Spleen (tissue), 11 donors: ENCODE data around the gene PALS1. TPM values are rescaled to one million over a fixed set of nuclear protein-coding genes. Genes with fewer than 3 reads are reported as not detected.

Experiments
- DNase-seq: peaks from one replicate; pipeline ENCODE4 v3.0.0-alpha.2; 2020
- H3K27ac ChIP-seq, 8 donors: fragments of 200-600 bp; sonication (generic) in 7 of 8; 1 replicate in 4 of 8; 2 replicates in 4 of 8; pipeline versions ENCODE4 v1.5.0 to v1.8.0; 2016 to 2021; ENCODE audit warnings: inconsistent platforms in 4 of 8, mild to moderate bottlenecking in 4 of 8, moderate library complexity in 1 of 8
- H3K27me3 ChIP-seq, 7 donors: fragments of 200-600 bp; sonication (generic) in 6 of 7; replicated peaks in 1 of 7; 1 replicate in 4 of 7; 2 replicates in 3 of 7; pipeline versions ENCODE4 v1.5.0 to v1.8.0; 2016 to 2021; ENCODE audit warnings: inconsistent platforms in 3 of 7, mild to moderate bottlenecking in 1 of 7
- H3K36me3 ChIP-seq, 6 donors: fragments of 200-600 bp; sonication (generic) in 5 of 6; 1 replicate in 4 of 6; 2 replicates in 2 of 6; pipeline versions ENCODE4 v1.5.0 to v1.8.0; 2016 to 2021; ENCODE audit warnings: inconsistent platforms in 2 of 6
- H3K4me1 ChIP-seq, 6 donors: fragments of 200-600 bp; sonication (generic) in 5 of 6; 1 replicate in 3 of 6; 2 replicates in 3 of 6; pipeline versions ENCODE4 v1.5.0 to v1.8.0; 2016 to 2021; ENCODE audit warnings: inconsistent platforms in 3 of 6
- H3K4me3 ChIP-seq, 8 donors: fragments of 200-600 bp; sonication (generic) in 7 of 8; 1 replicate in 4 of 8; 2 replicates in 4 of 8; pipeline versions ENCODE4 v1.5.0 to v1.8.0; 2016 to 2021; ENCODE audit warnings: inconsistent platforms in 4 of 8, mild to moderate bottlenecking in 4 of 8, moderate library complexity in 2 of 8
- H3K9me3 ChIP-seq, 8 donors: fragments of 200-600 bp; sonication (generic) in 7 of 8; 1 replicate in 4 of 8; 2 replicates in 4 of 8; pipeline versions ENCODE4 v1.5.0 to v1.8.0; 2016 to 2021; ENCODE audit warnings: inconsistent platforms in 4 of 8
- CTCF ChIP-seq, 11 experiments: fragments of 200-600 bp in 7 of 11; fragments of 450-650 bp in 4 of 11; sonication (generic) in 4 of 11; IDR thresholded peaks in 8 of 11; conservative IDR thresholded peaks in 3 of 11; 1 replicate in 7 of 11; 2 replicates in 4 of 11; pipeline versions ENCODE4 v1.4.0 to v1.8.0; 2016 to 2021; ENCODE audit warnings: antibody characterized with exemption in 11 of 11, inconsistent platforms in 4 of 11, mild to moderate bottlenecking in 1 of 11
- POLR2A ChIP-seq, 3 donors: fragments of 450-650 bp; IDR thresholded peaks; one replicate each; pipeline ENCODE4 v1.5.1; 2017; ENCODE audit warnings: antibody characterized with exemption in 3 of 3, mild to moderate bottlenecking in 1 of 3
- POLR2AphosphoS5 ChIP-seq, 3 donors: sonication (generic); formaldehyde crosslinking; IDR thresholded peaks; one replicate each; pipeline ENCODE4 v1.5.1; 2017; ENCODE audit warnings: antibody characterized with exemption in 3 of 3
- WGBS, 5 donors: extraction: QIAGEN DNeasy Blood & Tissue Kit in 3 of 5; methylation state at CpG; one replicate each; pipeline versions ENCODE4 v1.1.5 to v1.1.7; 2013 to 2018; 5-methylcytosine and 5-hydroxymethylcytosine counted together
- intact Hi-C: fragments of 100-400 bp; cut with DNase I; formaldehyde crosslinking; loops from one replicate; pipeline ENCODE4 v1.15.0; 2023; ENCODE audit warnings: low total_unique reads
- polyA plus RNA-seq, 3 donors: library from polyadenylated mRNA; stranded (reverse); fragments of 200-250 nt; gene quantifications; one replicate each; pipeline ENCODE4 v1.2.1, GENCODE V29; 2013
- total RNA-seq, 7 donors: library from RNA; depleted of rRNA in 3 of 7; stranded (reverse); fragments of >200 nt in 3 of 7; fragmentation: NEBNext Ultra II Directional in 4 of 7; extraction: Animal tissue kit (Norgen Biotek cat#: 25700) in 4 of 7; gene quantifications; one replicate each; pipeline versions ENCODE4 v1.1.0 to v1.2.1, GENCODE V29; 2016 to 2021
- donor health status: healthy with polysubstance abuse.
- donor health status: DM: no; HTN: no; CAD: no; lungs with moderate emphysema.
- donor health status: DM: no; HTN: no; CAD: no.
- donor health status: Bipolar disorder and iron deficiency.
- donor health status: healthy.
- donor health status: DM: no; HTN: no; CAD: no.
- donor health status: DM: yes; HTN: yes; CAD: no.

PALS1 gene
- total and polyA plus RNA-seq, 10 donors, result 2.0 to 26.8 (median 16.1) TPM

- no peak for DNase-seq
- no peak overlapping the region for H3K4me3 ChIP-seq
- 77 to 89% (median 82%) methylated on average over 2 of the region's 2 CpGs for WGBS, 5 donors
- H3K9me3 ChIP-seq, result no peaks in the 10 kb centered on the region
- TF ChIP-seq POLR2A (IDR thresholded peaks at IDR 0.05), result no peak
- no peak for TF ChIP-seq CTCF (IDR thresholded peaks at IDR 0.05 in 8 of 11, conservative IDR thresholded peaks at IDR 0.05 in 3 of 11)
- TF ChIP-seq POLR2AphosphoS5 (IDR thresholded peaks at IDR 0.05), result no peak
- no peaks in the 10 kb centered on the region for H3K27me3 ChIP-seq
- intact Hi-C loops, result no loop called here
- no peak overlapping the region for H3K27ac ChIP-seq
- H3K4me1 ChIP-seq, result peaks cover 0 to 8% (median 0%) of the 10 kb centered on the region in 6 donors
- peaks cover 0 to 7% (median 0%) of the 10 kb centered on the region in 6 donors for H3K36me3 ChIP-seq
Observed at GRCh38 chr14:67253076-67253635, 11.9 kb downstream of the PALS1 start.

GRCh38 chr14:67257906-67258305 lies 16.7 kb downstream of the PALS1 start:
- Histone ChIP-seq H3K27ac (no peak overlapping the region), H3K36me3 (peaks cover 0 to 14% (median 0%) of the 10 kb centered on the region in 6 donors), H3K4me1 (peaks cover 0 to 8% (median 0%) of the 10 kb centered on the region in 6 donors), H3K27me3 (no peaks in the 10 kb centered on the region), H3K9me3 (no peaks in the 10 kb centered on the region), H3K4me3 (no peak overlapping the region)
- intact Hi-C loops, result no loop called here
- 75 to 93% (median 84%) methylated on average over 3 of the region's 3 CpGs for WGBS, 5 donors
- TF ChIP-seq POLR2A (IDR thresholded peaks at IDR 0.05) (no peak), POLR2AphosphoS5 (IDR thresholded peaks at IDR 0.05) (no peak), CTCF (IDR thresholded peaks at IDR 0.05 in 8 of 11, conservative IDR thresholded peaks at IDR 0.05 in 3 of 11) (no peak)
- no peak for DNase-seq

GRCh38 chr14:67260965-67261364 lies 19.7 kb downstream of the PALS1 start:
- WGBS, 5 donors, result 90 to 99% (median 95%) methylated on average over 1 of the region's 1 CpG
- H3K36me3 ChIP-seq, result peaks cover 0 to 7% (median 0%) of the 10 kb centered on the region in 6 donors
- no peak overlapping the region for H3K4me3 ChIP-seq
- no peak for DNase-seq
- TF ChIP-seq CTCF (IDR thresholded peaks at IDR 0.05 in 8 of 11, conservative IDR thresholded peaks at IDR 0.05 in 3 of 11) (no peak), POLR2A (IDR thresholded peaks at IDR 0.05) (no peak), POLR2AphosphoS5 (IDR thresholded peaks at IDR 0.05) (no peak)
- intact Hi-C loops, result no loop called here
- no peak overlapping the region for H3K27ac ChIP-seq
- H3K27me3 ChIP-seq, result no peaks in the 10 kb centered on the region
- H3K4me1 ChIP-seq, result peaks cover 0 to 8% (median 2%) of the 10 kb centered on the region in 6 donors
- H3K9me3 ChIP-seq, result no peaks in the 10 kb centered on the region

GRCh38 chr14:67263499-67264149 lies 22.4 kb downstream of the PALS1 start:
- Histone ChIP-seq H3K4me3 (no peak overlapping the region), H3K9me3 (no peaks in the 10 kb centered on the region), H3K27me3 (no peaks in the 10 kb centered on the region), H3K36me3 (peaks cover 0 to 7% (median 0%) of the 10 kb centered on the region in 6 donors), H3K27ac (no peak overlapping the region), H3K4me1 (peaks cover 0 to 28% (median 16%) of the 10 kb centered on the region in 6 donors)
- no peak for DNase-seq
- intact Hi-C loops, result no loop called here
- no peak for TF ChIP-seq POLR2AphosphoS5 (IDR thresholded peaks at IDR 0.05)
- WGBS, 5 donors, result 83 to 93% (median 91%) methylated on average over 5 of the region's 5 CpGs
